Esophagus mucosa (tissue), 1 donor: ENCODE data around the gene PDX1. TPM values are rescaled to one million over a fixed set of nuclear protein-coding genes. Genes with fewer than 3 reads are reported as not detected.

ENCODE experiments used
- ATAC-seq: fragments of 200-7000 bp; cut with Tn5 transposase; one replicate; pipeline ENCODE4 v1.9.1; 2020
- total RNA-seq: library from RNA; stranded (reverse); gene quantifications from one replicate; pipeline ENCODE4 v1.2.4, GENCODE V29; 2023
- donor health status: DM: yes; HTN: yes; CAD: no.

The PDX1 gene
- total RNA-seq, 1 donor from 2014 or later, result not detected

DNA sequence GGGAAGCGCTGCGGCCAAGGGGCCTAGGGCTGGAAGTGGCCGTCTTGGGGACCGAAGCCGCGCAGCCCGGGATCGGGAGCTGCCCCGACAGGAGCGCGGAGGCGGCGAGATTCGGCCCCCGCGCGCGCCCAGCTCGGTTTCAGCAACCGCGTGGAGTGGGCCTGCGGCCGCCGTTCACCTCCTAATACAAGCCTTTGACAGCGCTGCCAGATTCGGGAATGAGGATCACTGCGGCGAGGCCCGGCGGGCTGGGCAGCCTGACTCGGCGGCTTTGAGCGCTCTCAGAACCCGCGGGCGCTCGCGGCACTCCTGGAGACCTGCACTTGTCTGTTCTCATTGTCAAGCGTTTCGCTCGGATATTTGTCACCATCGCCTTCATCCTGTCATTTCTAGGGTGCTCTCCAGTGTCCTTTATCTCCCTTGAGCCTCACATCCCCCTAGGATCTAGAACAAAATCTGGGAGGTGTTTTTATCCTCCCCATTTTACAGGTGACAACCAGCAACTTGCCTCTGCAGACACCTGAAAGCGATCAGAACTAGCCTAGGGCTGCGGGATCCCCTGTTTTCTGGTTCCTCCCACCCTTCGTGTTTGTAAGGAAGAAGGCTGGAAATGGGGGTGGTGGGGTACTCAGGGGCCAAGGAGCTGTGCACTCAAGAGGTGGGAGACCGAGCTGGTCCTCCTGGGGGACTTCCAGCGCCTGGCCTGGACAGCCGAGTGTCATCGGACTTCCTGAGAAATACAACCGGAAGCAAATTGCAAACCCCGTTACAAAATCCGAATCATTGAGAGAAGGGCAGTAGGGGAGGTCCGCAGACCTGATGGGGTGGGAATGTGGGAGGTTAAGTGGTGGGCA, 50.8 kb downstream of the PDX1 start:
- ATAC-seq, result no peak

DNA sequence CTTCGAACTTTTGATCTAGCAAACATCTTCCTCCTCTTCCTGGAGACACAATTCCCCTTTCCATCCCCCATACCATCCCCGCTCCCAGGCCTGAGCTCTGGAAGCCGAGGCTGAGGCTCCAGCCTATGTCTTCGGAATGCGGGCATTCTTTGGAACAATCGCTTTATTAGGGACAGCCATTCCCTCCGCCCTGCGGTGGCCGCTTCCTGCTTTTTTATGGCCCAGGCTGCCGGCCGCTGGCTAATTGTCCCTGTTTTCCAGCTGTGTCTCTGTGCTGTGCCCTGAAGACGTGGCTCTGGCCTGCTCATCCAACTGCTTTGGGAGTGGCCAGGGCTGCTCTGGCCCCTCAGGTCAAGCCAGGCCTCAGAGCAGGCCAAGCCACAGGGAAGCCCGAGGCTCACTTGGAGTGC, 51.4 kb downstream of the PDX1 start:
- no peak for ATAC-seq

DNA sequence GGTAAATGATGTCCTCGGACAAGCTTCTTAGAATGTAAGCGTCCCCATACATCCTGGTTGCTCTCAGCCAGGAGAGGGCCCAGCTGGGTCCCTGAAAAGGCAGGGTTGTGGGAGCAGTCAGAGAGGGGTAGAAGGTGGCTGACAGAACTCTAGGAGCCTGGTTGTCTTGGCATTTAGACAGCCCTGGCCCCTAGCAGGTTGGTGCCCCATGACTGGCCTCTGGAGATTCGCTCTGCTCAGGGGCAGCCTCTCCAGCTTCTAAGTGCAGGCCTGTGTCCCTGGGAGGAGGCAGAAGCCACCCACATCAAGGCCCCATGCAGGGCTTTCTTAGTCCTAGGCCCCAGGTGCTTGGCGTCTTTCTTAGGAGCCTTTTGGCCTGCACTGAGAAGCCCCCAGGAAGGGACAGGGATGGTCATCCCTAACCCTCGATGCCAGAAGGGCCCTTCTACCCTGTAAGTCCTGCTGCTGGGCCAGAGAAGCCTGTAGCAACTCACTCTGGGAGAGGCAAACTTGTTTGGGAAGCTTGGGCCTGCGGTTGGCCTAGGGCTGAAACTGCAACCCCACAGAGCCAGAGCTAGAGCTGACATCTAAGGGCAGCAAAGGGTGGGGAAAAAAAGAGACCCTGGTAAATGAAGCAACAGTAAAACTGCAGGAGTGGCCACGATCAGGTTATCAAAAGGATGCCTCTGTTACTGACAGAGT, 52.1 kb downstream of the PDX1 start:
- no peak for ATAC-seq

- no peak for ATAC-seq
These were observed 52.6 kb downstream of the PDX1 start for GRCh38 chr13:27972478-27972820.

DNA sequence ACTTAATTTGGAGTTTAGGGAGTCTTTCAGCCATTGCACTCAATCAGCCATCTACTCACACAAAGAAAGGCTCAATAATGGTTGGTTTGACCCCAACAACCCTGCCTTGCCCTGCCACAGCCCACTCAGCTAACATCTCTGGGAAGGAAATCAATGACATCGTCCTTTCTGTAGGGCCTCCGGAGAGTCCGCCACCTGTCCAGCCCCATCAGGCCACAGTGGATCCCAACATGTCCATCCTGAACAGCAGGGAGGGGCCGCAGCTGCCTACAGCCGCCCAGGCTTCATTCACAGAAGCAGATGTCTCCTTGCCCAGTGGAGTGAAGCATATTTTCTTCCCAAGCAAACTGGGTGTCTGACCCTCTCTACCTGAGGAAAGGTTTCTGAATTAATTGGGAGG, 53.5 kb downstream of the PDX1 start:
- no peak for ATAC-seq

- ATAC-seq, result no peak
These were observed 54.3 kb downstream of the PDX1 start for GRCh38 chr13:27973961-27974662.

Other genes with a start within 250 kb of the PDX1 start
- gene GSX1, start 127.5 kb upstream of the PDX1 start, total RNA-seq, result not detected
- not detected for gene CDX2, start 49.3 kb downstream of the PDX1 start, total RNA-seq
- not detected for gene URAD, start 68.7 kb downstream of the PDX1 start, total RNA-seq
- 0.12 TPM for gene FLT3, start 180.6 kb downstream of the PDX1 start, total RNA-seq
- 18.5 TPM for gene PAN3, start 218.5 kb downstream of the PDX1 start, total RNA-seq